GM06990 (cell line): ENCODE data around the gene DYNLL2.

ENCODE experiments used
- DNase-seq: peaks from one replicate; pipeline ENCODE4 v3.0.0-alpha.2; 2011; ENCODE audit not compliant: insufficient read length; ENCODE audit errors: extremely low read depth
- H3K27me3 ChIP-seq: replicated peaks from 2 replicates; pipeline ENCODE4 v1.6.0; 2011; ENCODE audit warnings: low read length; ENCODE audit not compliant: control insufficient read depth, insufficient read depth
- H3K36me3 ChIP-seq: 2 replicates; pipeline ENCODE4 v1.5.1; 2011; ENCODE audit warnings: low read length; ENCODE audit not compliant: control insufficient read depth, insufficient read depth
- H3K4me3 ChIP-seq: replicated peaks from 2 replicates; pipeline ENCODE4 v1.5.1; 2011; ENCODE audit warnings: low read depth, mild to moderate bottlenecking, control low read depth, low read length
- CTCF ChIP-seq: IDR thresholded peaks from 2 replicates; pipeline ENCODE4 v1.5.1; 2011; ENCODE audit warnings: low read length, control low read depth, mild to moderate bottlenecking, inconsistent platforms; ENCODE audit not compliant: insufficient read depth, poor library complexity, severe bottlenecking

Gene DYNLL2

GRCh38 chr17:58052407-58052806 is 30.8 kb upstream of the DYNLL2 start:
- no peak overlapping the region for H3K4me3 ChIP-seq
- no peak for DNase-seq
- H3K27me3 ChIP-seq, result no peaks in the 10 kb centered on the region; the same call in 1 of the 2 replicates
- no peaks in the 10 kb centered on the region for H3K36me3 ChIP-seq
- TF ChIP-seq CTCF, result no peak

DNA sequence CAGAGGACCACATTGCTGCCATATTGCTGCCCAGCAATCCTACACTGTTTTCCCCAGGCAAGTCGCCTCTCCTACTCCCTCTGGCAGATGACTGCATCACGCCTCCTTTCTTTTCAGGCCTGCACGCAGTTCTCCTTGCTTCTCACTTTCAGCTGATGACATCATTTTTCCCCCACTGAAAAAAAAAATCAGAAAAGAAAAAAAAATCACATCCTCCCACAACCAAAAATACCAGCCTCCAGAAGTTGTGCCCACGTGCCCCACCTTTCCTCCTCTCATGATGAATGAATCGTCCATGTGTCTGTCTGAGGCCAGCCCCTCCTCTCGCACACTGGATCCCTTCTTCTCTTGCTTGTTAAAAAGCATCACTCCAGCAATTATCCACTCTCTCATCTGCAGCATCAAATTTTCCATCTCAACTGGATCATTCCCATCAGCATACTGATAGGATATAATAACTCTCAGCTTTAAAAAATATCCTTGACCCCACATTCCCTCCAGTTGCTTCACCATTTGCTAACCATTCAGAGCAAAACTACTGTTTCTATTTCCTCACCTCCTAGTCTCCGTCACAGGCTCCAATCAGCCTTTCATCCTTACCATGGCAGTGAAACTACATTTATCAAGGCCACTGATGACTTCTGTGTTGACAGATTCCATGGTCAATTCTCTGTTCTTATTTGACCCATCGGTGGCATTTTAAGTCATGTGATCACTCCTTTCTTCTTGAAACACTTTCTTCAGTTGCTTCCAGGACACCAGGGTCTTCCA is 30.1 kb upstream of the DYNLL2 start:
- H3K27me3 ChIP-seq, result no peaks in the 10 kb centered on the region; the same call in 1 of the 2 replicates
- no peak overlapping the region for H3K4me3 ChIP-seq
- DNase-seq, result no peak
- H3K36me3 ChIP-seq, result no peaks in the 10 kb centered on the region
- TF ChIP-seq CTCF, result no peak

DNA sequence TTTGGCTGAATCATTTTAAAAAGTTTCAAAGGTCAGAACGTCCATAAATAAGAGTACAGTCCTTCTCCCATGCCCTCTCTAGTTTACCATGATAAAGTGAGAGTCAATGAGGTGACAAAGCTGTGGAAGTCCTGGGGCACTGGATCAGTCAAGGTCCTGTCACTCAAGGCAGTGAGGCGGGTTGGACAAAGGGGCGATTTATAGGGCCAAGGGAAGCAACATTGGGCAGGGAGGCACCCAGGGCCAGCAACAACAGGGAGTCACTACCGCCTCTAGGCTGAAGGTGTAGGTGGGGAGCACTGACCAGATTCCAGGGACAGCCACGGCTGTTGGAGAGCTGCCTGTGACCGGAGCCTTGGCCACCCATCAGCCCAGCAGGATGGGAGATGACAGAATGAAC is 28.6 kb upstream of the DYNLL2 start:
- Histone ChIP-seq H3K27me3 (no peaks in the 10 kb centered on the region; the same call in 1 of the 2 replicates), H3K4me3 (no peak overlapping the region), H3K36me3 (no peaks in the 10 kb centered on the region)
- no peak for DNase-seq
- no peak for TF ChIP-seq CTCF

GRCh38 chr17:58056476-58056875 is 26.7 kb upstream of the DYNLL2 start:
- TF ChIP-seq CTCF, result no peak
- DNase-seq, result no peak
- no peak overlapping the region for H3K4me3 ChIP-seq
- no peaks in the 10 kb centered on the region; the same call in none of the 2 replicates for H3K27me3 ChIP-seq
- H3K36me3 ChIP-seq, result no peaks in the 10 kb centered on the region

DNA sequence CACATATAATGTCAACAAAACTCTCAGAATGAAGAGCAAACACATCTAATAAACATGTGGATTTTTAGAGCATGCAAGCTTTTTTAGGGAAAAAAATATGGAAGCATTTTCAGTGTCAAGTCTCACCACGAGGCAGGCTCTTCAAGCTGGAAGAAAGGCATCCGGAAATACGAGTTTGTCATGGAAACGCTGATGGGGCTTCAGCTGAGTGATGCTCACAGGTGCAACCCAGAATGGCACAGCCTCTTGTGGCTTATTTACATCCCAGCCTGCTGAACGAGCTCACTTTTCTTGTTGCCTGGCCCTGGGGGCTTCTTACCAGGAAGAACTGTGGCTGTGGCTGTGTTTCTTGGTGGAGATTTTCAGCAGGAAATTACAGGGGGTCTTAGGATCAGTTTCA is 24.1 kb upstream of the DYNLL2 start:
- no peak for DNase-seq
- no peaks in the 10 kb centered on the region for H3K36me3 ChIP-seq
- TF ChIP-seq CTCF, result no peak
- no peak overlapping the region for H3K4me3 ChIP-seq
- no peaks in the 10 kb centered on the region; the same call in none of the 2 replicates for H3K27me3 ChIP-seq
